SU-DHL-6 (cell line): ENCODE data around the gene GPR157.

Experiments
- EZH2phosphoT487 ChIP-seq: fragments of 200-600 bp; sonication (generic), shearing (Covaris generic); conservative IDR thresholded peaks from 2 replicates; pipeline ENCODE4 v1.6.1; 2018; ENCODE audit warnings: mild to moderate bottlenecking, antibody characterized with exemption, low read length, moderate library complexity, mixed read lengths
- TF ChIP-seq, protein P1 (sequence below): fragments of 200-600 bp; sonication (generic); IDR thresholded peaks from one replicate; pipeline ENCODE4 v1.5.1; 2017; ENCODE audit warnings: antibody characterized with exemption, mild to moderate bottlenecking, low read length, moderate library complexity; ENCODE audit not compliant: insufficient read depth, poor library complexity, severe bottlenecking

- TF ChIP-seq, protein P1, sequence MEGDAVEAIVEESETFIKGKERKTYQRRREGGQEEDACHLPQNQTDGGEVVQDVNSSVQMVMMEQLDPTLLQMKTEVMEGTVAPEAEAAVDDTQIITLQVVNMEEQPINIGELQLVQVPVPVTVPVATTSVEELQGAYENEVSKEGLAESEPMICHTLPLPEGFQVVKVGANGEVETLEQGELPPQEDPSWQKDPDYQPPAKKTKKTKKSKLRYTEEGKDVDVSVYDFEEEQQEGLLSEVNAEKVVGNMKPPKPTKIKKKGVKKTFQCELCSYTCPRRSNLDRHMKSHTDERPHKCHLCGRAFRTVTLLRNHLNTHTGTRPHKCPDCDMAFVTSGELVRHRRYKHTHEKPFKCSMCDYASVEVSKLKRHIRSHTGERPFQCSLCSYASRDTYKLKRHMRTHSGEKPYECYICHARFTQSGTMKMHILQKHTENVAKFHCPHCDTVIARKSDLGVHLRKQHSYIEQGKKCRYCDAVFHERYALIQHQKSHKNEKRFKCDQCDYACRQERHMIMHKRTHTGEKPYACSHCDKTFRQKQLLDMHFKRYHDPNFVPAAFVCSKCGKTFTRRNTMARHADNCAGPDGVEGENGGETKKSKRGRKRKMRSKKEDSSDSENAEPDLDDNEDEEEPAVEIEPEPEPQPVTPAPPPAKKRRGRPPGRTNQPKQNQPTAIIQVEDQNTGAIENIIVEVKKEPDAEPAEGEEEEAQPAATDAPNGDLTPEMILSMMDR, result no peak
- no peak for TF ChIP-seq EZH2phosphoT487
These were observed 44.0 kb downstream of the GPR157 start for GRCh38 chr1:9084906-9085305.
